DMS 273 (cell line): ENCODE measurements around the gene OVCH2.

Source experiments
- DNase-seq: peaks from one replicate; lab custom pipeline; 2025; ENCODE audit not compliant: unreplicated experiment; lab: John Stamatoyannopoulos, UW

The OVCH2 gene

DNA sequence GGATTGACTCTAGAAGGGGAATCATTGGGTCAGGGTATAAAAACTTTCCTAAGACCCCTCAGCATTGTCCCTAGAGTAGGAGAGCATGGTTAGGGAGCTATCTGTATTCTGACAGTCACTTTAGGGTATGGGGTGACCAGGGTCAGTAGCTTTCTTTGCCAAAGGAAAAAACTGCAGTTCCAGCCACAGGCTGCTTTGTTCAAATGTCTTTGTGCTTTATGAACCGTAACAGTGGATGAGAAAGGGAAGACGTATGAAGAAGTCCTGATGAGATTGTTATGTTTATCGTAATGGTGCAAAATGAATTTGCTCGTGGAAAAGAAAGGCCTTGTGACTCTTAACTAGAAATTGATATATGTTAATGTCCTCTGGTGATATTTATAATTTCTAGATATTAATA lies 63.0 kb downstream of the OVCH2 start:
- no peak for DNase-seq

DNA sequence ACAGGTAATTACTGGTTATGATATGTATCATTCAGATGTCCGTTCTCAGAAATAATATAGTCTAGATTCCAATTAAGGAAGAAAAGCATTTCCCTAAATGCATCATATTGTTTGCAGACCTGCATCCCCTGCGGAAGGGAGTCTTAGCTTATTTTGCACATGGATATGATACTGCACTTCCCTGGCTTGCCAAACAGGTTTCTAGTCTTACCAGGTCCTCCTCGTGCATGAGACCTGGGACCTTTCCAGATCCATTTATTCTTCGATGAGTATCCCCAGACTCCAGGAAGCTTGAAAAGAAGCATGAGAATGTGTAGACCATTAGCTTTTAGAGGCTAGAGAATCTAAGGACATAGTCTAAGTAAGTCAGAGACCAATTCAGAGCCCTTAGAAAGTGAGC lies 63.5 kb downstream of the OVCH2 start:
- DNase-seq: no peak

DNA sequence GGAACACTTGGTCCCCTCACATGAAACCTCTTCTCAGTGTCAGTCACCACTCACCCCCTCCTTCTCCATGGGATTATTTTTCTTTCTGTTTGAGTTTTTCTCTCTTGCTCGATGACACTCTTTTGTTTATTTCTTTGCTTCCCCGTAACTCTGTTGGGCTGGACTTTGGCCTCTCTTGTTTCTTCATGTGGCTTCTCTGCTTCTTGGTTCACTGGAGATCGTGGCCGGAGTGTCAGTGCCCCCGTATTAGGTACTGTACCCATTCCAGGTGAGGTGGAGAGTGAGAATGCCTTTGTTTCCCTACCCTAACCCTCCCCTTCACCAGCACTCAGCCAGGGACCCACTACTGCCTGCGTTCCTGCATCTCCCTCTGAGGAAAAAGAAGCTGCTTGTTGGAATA lies 65.5 kb downstream of the OVCH2 start:
- no peak for DNase-seq

DNA sequence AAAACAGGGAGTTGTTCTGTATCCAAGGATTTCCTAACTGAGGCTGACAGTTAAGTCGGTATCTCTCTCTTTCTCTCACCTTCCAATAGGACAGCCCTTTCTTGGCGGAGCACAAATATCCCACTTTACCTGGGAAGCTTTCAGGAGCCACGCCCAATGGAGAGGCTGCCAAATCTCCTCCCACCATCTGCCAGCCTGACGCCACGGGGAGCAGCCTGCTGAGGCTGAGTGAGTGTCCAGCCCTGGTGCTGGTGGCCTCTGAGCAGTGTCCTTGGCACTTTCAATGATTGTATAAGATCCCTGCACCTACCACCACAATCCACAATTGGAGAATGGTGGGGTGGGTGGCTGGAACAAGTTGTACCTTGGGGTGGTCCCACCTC lies 66.6 kb downstream of the OVCH2 start:
- DNase-seq: peak; percentile 10
